Activated CD4-positive, alpha-beta T cell treated with anti-CD3 and anti-CD28 coated beads, Interleukin-2, amount 50 U/mL, for 1 hour (primary cell): ENCODE data around the gene PMP22.
"Not testable (repeated sequence)": the region's sequence is repeated elsewhere in the genome, so short reads cannot be mapped to it uniquely, and the experiment has no call there.

ENCODE experiments used
- DNase-seq: peaks from one replicate; pipeline ENCODE4 v3.0.0-alpha.2; 2020

The PMP22 gene

GRCh38 chr17:15250135-15250860, 14.8 kb downstream of the PMP22 start:
- no peak for DNase-seq

- DNase-seq: no peak
Observed at GRCh38 chr17:15249487-15249886, 15.6 kb downstream of the PMP22 start.

- no peak for DNase-seq
Observed at GRCh38 chr17:15247891-15248529, 17.1 kb downstream of the PMP22 start.

GRCh38 chr17:15245054-15245453, 20.1 kb downstream of the PMP22 start:
- DNase-seq: no peak

- no peak for DNase-seq
Observed at GRCh38 chr17:15240644-15241043, 24.5 kb downstream of the PMP22 start.

- DNase-seq: no peak
Observed at GRCh38 chr17:15239491-15239890, 25.6 kb downstream of the PMP22 start.

- DNase-seq: no peak
Observed at GRCh38 chr17:15238676-15239422, 26.3 kb downstream of the PMP22 start.

- DNase-seq: no peak
Observed at GRCh38 chr17:15238057-15238456, 27.1 kb downstream of the PMP22 start.

- DNase-seq: no peak
Observed at GRCh38 chr17:15237106-15237425, 28.1 kb downstream of the PMP22 start.

GRCh38 chr17:15236281-15237105, 28.6 kb downstream of the PMP22 start:
- DNase-seq: no peak

- no peak for DNase-seq
Observed at GRCh38 chr17:15233971-15234370, 31.2 kb downstream of the PMP22 start.

- DNase-seq: no peak
Observed at GRCh38 chr17:15233022-15233805, 31.9 kb downstream of the PMP22 start.

GRCh38 chr17:15232517-15232915, 32.6 kb downstream of the PMP22 start:
- no peak for DNase-seq

- DNase-seq: no peak
Observed at GRCh38 chr17:15231851-15232516, 33.1 kb downstream of the PMP22 start.

- DNase-seq: no peak
Observed at GRCh38 chr17:15230866-15231265, 34.3 kb downstream of the PMP22 start.

GRCh38 chr17:15221827-15222226, 43.3 kb downstream of the PMP22 start:
- not testable (repeated sequence) for DNase-seq

- no peak for DNase-seq
Observed at GRCh38 chr17:15220785-15221184, 44.3 kb downstream of the PMP22 start.

- DNase-seq: no peak
Observed at GRCh38 chr17:15216481-15216880, 48.6 kb downstream of the PMP22 start.

- DNase-seq: no peak
Observed at GRCh38 chr17:15213381-15214087, 51.6 kb downstream of the PMP22 start.

- DNase-seq: no peak
Observed at GRCh38 chr17:15210247-15210646, 54.9 kb downstream of the PMP22 start.

GRCh38 chr17:15203062-15203461, 62.1 kb downstream of the PMP22 start:
- not testable (repeated sequence) for DNase-seq
